K562 (cell line): ENCODE data around the gene CYP4F11. TPM values are rescaled to one million over a fixed set of nuclear protein-coding genes. Genes with fewer than 3 reads are reported as not detected.

Experiments used
- ATAC-seq: fragments of 200-7000 bp; cut with Tn5 transposase; 3 replicates; pipeline ENCODE4 v1.9.1; 2020; ENCODE audit warnings: moderate library complexity
- BruUV-seq: library from RNA; stranded (reverse); fragments of 400-500 nt; replicated peaks from 2 replicates; lab custom pipeline; 2021; lab: Mats Ljungman, UMichigan
- CTCF ChIA-PET: fragments of 300-600 bp; formaldehyde crosslinking; extraction: SDS; loops from one replicate; lab custom pipeline; 2021; ENCODE audit warnings: low intra/inter-chr PET ratio; lab: Yijun Ruan, JAX
- POLR2A ChIA-PET: fragments of 300-600, 350-650 bp; sonication (Branson Sonifier 250); formaldehyde crosslinking; extraction: SDS; loops from one replicate; lab custom pipeline; 2021; ENCODE audit warnings: antibody characterized with exemption, inconsistent platforms; lab: Yijun Ruan, JAX
- DNase-seq, 4 experiments: peaks; one replicate each; pipeline versions ENCODE4 v3.0.0 to v3.0.0-alpha.2; 2011 to 2018; ENCODE audit warnings: low spot score in 3 of 4, mixed read lengths in 3 of 4; ENCODE audit errors: extremely low read depth in 1 of 4
- FAIRE-seq: peaks from 2 replicates; lab custom pipeline; 2011; peaks lifted over from hg19 to GRCh38; lab: Jason Lieb, UNC
- H2AFZ ChIP-seq: 2 replicates; pipeline ENCODE4 v1.6.0; 2011; ENCODE audit warnings: low read depth, low read length, control low read depth, inconsistent platforms
- H3K27ac ChIP-seq: fragments of 200-600 bp; 3 replicates; pipeline ENCODE4 v1.8.0; 2011; ENCODE audit warnings: low read depth, mild to moderate bottlenecking, control low read depth, inconsistent platforms, low read length, moderate library complexity, mixed read lengths; ENCODE audit errors: extremely low read depth
- H3K27me3 ChIP-seq, 2 experiments: fragments of 300-600 bp in 1 of 2; 2 replicates in 1 of 2; 3 replicates in 1 of 2; pipeline versions ENCODE4 v1.6.0 to v1.8.0; 2011; ENCODE audit warnings: inconsistent platforms in 2 of 2, low read length in 2 of 2, mild to moderate bottlenecking in 1 of 2, mixed read lengths in 1 of 2, moderate library complexity in 1 of 2; ENCODE audit not compliant: control insufficient read depth in 2 of 2, insufficient read depth in 2 of 2
- H3K36me3 ChIP-seq: fragments of 300-600 bp; 3 replicates; pipeline ENCODE4 v1.8.0; 2011; ENCODE audit warnings: mild to moderate bottlenecking, low read length, inconsistent platforms; ENCODE audit not compliant: control insufficient read depth, insufficient read depth
- H3K4me1 ChIP-seq, 2 experiments: fragments of 200-600 bp in 1 of 2; replicated peaks in 1 of 2; 2 replicates in 1 of 2; 3 replicates in 1 of 2; pipeline versions ENCODE4 v1.5.1 to v1.8.0; 2011; ENCODE audit warnings: inconsistent platforms in 2 of 2, low read length in 2 of 2, mild to moderate bottlenecking in 1 of 2, mixed read lengths in 1 of 2, moderate library complexity in 1 of 2; ENCODE audit not compliant: control insufficient read depth in 2 of 2, insufficient read depth in 2 of 2
- H3K4me2 ChIP-seq: 2 replicates; pipeline ENCODE4 v1.6.1; 2011; ENCODE audit warnings: low read length, control low read depth, inconsistent platforms, mixed read lengths; ENCODE audit not compliant: insufficient read depth
- H3K4me3 ChIP-seq: fragments of 200-600 bp; sonication (generic), shearing (Covaris generic); 2 replicates; pipeline ENCODE4 v1.5.1; 2016; ENCODE audit warnings: control low read depth, inconsistent platforms
- H3K79me2 ChIP-seq: fragments of 200-600 bp; 3 replicates; pipeline ENCODE4 v1.8.0; 2011; ENCODE audit warnings: low read length, inconsistent platforms; ENCODE audit not compliant: control insufficient read depth, insufficient read depth
- H3K9ac ChIP-seq, 2 experiments: 2 replicates each; pipeline versions ENCODE4 v1.6.0 to v1.6.1; 2011; ENCODE audit warnings: low read depth in 2 of 2, low read length in 2 of 2, control low read depth in 1 of 2, inconsistent platforms in 1 of 2, mild to moderate bottlenecking in 1 of 2, mixed read lengths in 1 of 2; ENCODE audit not compliant: insufficient read depth in 1 of 2
- H3K9me1 ChIP-seq: one replicate; pipeline ENCODE4 v1.6.0; 2011; ENCODE audit warnings: inconsistent platforms, mild to moderate bottlenecking, low read length, moderate library complexity; ENCODE audit not compliant: control insufficient read depth, insufficient read depth
- H3K9me3 ChIP-seq: replicated peaks from 2 replicates; pipeline ENCODE4 v1.5.1; 2011; ENCODE audit warnings: low read depth, low read length, inconsistent platforms; ENCODE audit not compliant: control insufficient read depth, insufficient read depth
- H4K20me1 ChIP-seq: replicated peaks from 2 replicates; pipeline ENCODE4 v1.6.1; 2011; ENCODE audit warnings: low read length, inconsistent platforms, mixed read lengths; ENCODE audit not compliant: control insufficient read depth, insufficient read depth
- BHLHE40 ChIP-seq: IDR thresholded peaks from 2 replicates; pipeline ENCODE4 v1.6.1; 2011; ENCODE audit warnings: low read length, improper control_type of control experiment
- ELF2 ChIP-seq: fragments of 250-450 bp; sonication (Bioruptor Pico); IDR thresholded peaks from 2 replicates; pipeline ENCODE4 v1.5.0; 2021; ENCODE audit warnings: mild to moderate bottlenecking
- POLR2G ChIP-seq: fragments of 200-400 bp; formaldehyde crosslinking; IDR thresholded peaks from 2 replicates; pipeline ENCODE4 v1.6.1; 2017; ENCODE audit warnings: low read depth, mild to moderate bottlenecking, antibody characterized with exemption, low read length, moderate library complexity
- SAP30 ChIP-seq: fragments of 200-600 bp; sonication (generic); IDR thresholded peaks from 2 replicates; pipeline ENCODE4 v1.6.1; 2012; ENCODE audit warnings: borderline replicate concordance, low read depth, mild to moderate bottlenecking, moderate library complexity, low read length, control low read depth, inconsistent platforms; ENCODE audit not compliant: insufficient read depth, poor library complexity, severe bottlenecking
- SMC3 ChIP-seq: conservative IDR thresholded peaks from 2 replicates; pipeline ENCODE4 v1.6.1; 2011; ENCODE audit warnings: low read depth, low read length, improper control_type of control experiment; ENCODE audit not compliant: insufficient read depth
- SOX6 ChIP-seq: fragments of 450-650 bp; IDR thresholded peaks from 2 replicates; pipeline ENCODE4 v1.6.1; 2014; ENCODE audit warnings: mild to moderate bottlenecking
- TCFL5 ChIP-seq: fragments of 250-450 bp; sonication (Bioruptor Pico); conservative IDR thresholded peaks from 2 replicates; pipeline ENCODE4 v1.6.1; 2021; ENCODE audit warnings: mild to moderate bottlenecking, moderate library complexity, matching md5 sums
- ZNF79 ChIP-seq: fragments of 250-450 bp; sonication (Bioruptor Pico); IDR thresholded peaks from 2 replicates; pipeline ENCODE4 v1.4.0; 2020; ENCODE audit warnings: low read depth, mild to moderate bottlenecking, moderate library complexity
- WGBS: fragments of 100-300 bp; shearing (Covaris generic); methylation state at CpG from one replicate; pipeline ENCODE4 v1.1.6; 2016; ENCODE audit warnings: low coverage, mixed read lengths; ENCODE audit not compliant: insufficient coverage; ENCODE audit errors: missing lambda C conversion rate; 5-methylcytosine and 5-hydroxymethylcytosine counted together
- in situ Hi-C: fragments of 300-500 bp; cut with MboI; formaldehyde crosslinking; loops from 4 replicates; pipeline ENCODE4 v1.15.0; 2018; ENCODE audit warnings: inconsistent platforms, mixed read lengths
- intact Hi-C: fragments of 100-400 bp; cut with micrococcal nuclease; formaldehyde crosslinking; loops from 2 replicates; pipeline ENCODE4 v1.14.2; 2022
- polyA plus RNA-seq, 8 experiments: library from polyadenylated mRNA; depleted of rRNA in 4 of 8; stranded (reverse) in 5 of 8; unstranded in 3 of 8; fragments of >200 nt; fragmentation: Nextera tagmentation in 2 of 8; fragmentation: Illumina TruSeq in 1 of 8; extraction: Ambion mirVana in 2 of 8; extraction: Trizol in 1 of 8; gene quantifications; 2 replicates each; pipeline versions ENCODE4 v1.2.1 to v1.2.3, GENCODE V29; 2011 to 2014; ENCODE audit warnings: inconsistent platforms in 1 of 8, missing spikeins in 1 of 8
- total RNA-seq, 7 experiments: library from RNA; depleted of rRNA in 6 of 7; stranded (reverse); fragments of >200 nt in 6 of 7; fragmentation: Illumina TruSeq in 2 of 7; extraction: Trizol in 2 of 7; gene quantifications; 2 replicates each; pipeline versions ENCODE4 v1.2.1 to v1.2.3, GENCODE V29; 2011 to 2021; ENCODE audit warnings: low replicate concordance in 1 of 7
- TF ChIP-seq, protein P1 (sequence below): fragments of 200-800 bp; sonication (Bioruptor generic); IDR thresholded peaks from 2 replicates; pipeline ENCODE4 v1.6.1; 2016; ENCODE audit warnings: missing genetic modification characterization, missing compliant biosample characterization
- TF ChIP-seq, protein P2 (sequence below): sonication (generic); formaldehyde crosslinking; IDR thresholded peaks from 2 replicates; pipeline ENCODE4 v1.8.0; 2023; ENCODE audit warnings: missing genetic modification reagents, mild to moderate bottlenecking, borderline replicate concordance

Gene CYP4F11
- total and polyA plus RNA-seq, 9 of the 15 experiments (the other 6 are each of a cell fraction or from before 2014, with no cell fraction given) = 0.03 TPM; not detected in 8

DNA sequence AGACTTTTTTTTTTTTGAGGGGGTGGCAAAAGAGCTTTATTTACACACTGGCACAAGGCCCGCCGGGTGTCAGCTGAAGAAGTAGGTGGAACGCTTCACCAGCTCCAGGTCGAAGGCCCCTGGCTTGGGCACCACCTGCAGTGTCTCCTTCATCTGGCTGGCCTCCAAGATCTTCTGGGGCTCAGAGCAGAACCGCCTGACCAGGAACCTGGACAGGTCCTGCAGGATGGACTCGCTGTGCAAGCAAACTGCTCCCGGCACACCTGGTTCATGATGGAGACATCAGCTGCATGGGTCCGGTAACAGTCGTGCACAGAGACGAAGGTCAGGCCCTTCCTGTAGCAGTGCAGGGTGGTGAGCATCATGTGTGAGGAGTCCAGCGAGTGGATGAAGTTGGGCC is 32.1 kb downstream of the CYP4F11 start:
- H3K4me2 ChIP-seq = no peak overlapping the region
- H3K27me3 ChIP-seq = peaks cover 4 to 6% of the 10 kb centered on the region in 2 experiments; a peak in 3 of 5 replicates
- FAIRE-seq = no peak
- H3K9ac ChIP-seq = no peak overlapping the region
- BruUV-seq = no TSS peak
- no peaks in the 10 kb centered on the region for H3K79me2 ChIP-seq
- no peak for DNase-seq
- H4K20me1 ChIP-seq = no peaks in the 10 kb centered on the region
- H2AFZ ChIP-seq = no peak overlapping the region
- intact Hi-C loops (no loop called here), in situ Hi-C loops (no loop called here)
- no peaks in the 10 kb centered on the region; the same call in 1 of the 2 replicates for H3K9me3 ChIP-seq
- no peak overlapping the region for H3K4me3 ChIP-seq
- H3K4me1 ChIP-seq = peaks cover 0 to 20% of the 10 kb centered on the region in 2 experiments; a peak in 2 of 5 replicates
- CTCF ChIA-PET = no interaction called here
- POLR2A ChIA-PET = no interaction called here
- 7% methylated on average over 10 of the region's 11 CpGs for WGBS
- ATAC-seq = no peak
- H3K36me3 ChIP-seq = no peaks in the 10 kb centered on the region
- no peak overlapping the region for H3K27ac ChIP-seq
- H3K9me1 ChIP-seq = no peaks in the 10 kb centered on the region
- TF ChIP-seq SMC3 (no peak), ELF2 (CRISPR knock-in tag) (no peak), SAP30 (no peak), SOX6 (no peak), TCFL5 (no peak), POLR2G (no peak), BHLHE40 (no peak), ZNF79 (no peak)
- TF ChIP-seq, protein P1, sequence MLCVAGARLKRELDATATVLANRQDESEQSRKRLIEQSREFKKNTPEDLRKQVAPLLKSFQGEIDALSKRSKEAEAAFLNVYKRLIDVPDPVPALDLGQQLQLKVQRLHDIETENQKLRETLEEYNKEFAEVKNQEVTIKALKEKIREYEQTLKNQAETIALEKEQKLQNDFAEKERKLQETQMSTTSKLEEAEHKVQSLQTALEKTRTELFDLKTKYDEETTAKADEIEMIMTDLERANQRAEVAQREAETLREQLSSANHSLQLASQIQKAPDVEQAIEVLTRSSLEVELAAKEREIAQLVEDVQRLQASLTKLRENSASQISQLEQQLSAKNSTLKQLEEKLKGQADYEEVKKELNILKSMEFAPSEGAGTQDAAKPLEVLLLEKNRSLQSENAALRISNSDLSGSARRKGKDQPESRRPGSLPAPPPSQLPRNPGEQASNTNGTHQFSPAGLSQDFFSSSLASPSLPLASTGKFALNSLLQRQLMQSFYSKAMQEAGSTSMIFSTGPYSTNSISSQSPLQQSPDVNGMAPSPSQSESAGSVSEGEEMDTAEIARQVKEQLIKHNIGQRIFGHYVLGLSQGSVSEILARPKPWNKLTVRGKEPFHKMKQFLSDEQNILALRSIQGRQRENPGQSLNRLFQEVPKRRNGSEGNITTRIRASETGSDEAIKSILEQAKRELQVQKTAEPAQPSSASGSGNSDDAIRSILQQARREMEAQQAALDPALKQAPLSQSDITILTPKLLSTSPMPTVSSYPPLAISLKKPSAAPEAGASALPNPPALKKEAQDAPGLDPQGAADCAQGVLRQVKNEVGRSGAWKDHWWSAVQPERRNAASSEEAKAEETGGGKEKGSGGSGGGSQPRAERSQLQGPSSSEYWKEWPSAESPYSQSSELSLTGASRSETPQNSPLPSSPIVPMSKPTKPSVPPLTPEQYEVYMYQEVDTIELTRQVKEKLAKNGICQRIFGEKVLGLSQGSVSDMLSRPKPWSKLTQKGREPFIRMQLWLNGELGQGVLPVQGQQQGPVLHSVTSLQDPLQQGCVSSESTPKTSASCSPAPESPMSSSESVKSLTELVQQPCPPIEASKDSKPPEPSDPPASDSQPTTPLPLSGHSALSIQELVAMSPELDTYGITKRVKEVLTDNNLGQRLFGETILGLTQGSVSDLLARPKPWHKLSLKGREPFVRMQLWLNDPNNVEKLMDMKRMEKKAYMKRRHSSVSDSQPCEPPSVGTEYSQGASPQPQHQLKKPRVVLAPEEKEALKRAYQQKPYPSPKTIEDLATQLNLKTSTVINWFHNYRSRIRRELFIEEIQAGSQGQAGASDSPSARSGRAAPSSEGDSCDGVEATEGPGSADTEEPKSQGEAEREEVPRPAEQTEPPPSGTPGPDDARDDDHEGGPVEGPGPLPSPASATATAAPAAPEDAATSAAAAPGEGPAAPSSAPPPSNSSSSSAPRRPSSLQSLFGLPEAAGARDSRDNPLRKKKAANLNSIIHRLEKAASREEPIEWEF = no peak
- TF ChIP-seq, protein P2, sequence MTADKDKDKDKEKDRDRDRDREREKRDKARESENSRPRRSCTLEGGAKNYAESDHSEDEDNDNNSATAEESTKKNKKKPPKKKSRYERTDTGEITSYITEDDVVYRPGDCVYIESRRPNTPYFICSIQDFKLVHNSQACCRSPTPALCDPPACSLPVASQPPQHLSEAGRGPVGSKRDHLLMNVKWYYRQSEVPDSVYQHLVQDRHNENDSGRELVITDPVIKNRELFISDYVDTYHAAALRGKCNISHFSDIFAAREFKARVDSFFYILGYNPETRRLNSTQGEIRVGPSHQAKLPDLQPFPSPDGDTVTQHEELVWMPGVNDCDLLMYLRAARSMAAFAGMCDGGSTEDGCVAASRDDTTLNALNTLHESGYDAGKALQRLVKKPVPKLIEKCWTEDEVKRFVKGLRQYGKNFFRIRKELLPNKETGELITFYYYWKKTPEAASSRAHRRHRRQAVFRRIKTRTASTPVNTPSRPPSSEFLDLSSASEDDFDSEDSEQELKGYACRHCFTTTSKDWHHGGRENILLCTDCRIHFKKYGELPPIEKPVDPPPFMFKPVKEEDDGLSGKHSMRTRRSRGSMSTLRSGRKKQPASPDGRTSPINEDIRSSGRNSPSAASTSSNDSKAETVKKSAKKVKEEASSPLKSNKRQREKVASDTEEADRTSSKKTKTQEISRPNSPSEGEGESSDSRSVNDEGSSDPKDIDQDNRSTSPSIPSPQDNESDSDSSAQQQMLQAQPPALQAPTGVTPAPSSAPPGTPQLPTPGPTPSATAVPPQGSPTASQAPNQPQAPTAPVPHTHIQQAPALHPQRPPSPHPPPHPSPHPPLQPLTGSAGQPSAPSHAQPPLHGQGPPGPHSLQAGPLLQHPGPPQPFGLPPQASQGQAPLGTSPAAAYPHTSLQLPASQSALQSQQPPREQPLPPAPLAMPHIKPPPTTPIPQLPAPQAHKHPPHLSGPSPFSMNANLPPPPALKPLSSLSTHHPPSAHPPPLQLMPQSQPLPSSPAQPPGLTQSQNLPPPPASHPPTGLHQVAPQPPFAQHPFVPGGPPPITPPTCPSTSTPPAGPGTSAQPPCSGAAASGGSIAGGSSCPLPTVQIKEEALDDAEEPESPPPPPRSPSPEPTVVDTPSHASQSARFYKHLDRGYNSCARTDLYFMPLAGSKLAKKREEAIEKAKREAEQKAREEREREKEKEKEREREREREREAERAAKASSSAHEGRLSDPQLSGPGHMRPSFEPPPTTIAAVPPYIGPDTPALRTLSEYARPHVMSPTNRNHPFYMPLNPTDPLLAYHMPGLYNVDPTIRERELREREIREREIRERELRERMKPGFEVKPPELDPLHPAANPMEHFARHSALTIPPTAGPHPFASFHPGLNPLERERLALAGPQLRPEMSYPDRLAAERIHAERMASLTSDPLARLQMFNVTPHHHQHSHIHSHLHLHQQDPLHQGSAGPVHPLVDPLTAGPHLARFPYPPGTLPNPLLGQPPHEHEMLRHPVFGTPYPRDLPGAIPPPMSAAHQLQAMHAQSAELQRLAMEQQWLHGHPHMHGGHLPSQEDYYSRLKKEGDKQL = no peak
